GM19025 (cell line): ENCODE data around the gene RANBP3.
"Not testable (repeated sequence)": the region's sequence is repeated elsewhere in the genome, so short reads cannot be mapped to it uniquely, and the experiment has no call there.

ENCODE experiments used
- ATAC-seq: cut with Tn5 transposase; IDR thresholded peaks from one replicate; pipeline ENCODE4 v1.9.1; 2021; ENCODE audit warnings: mild to moderate bottlenecking, low read depth, moderate library complexity; ENCODE audit not compliant: unreplicated experiment

RANBP3 gene

GRCh38 chr19:5989388-5990074 is 11.6 kb upstream of the RANBP3 start:
- no peak for ATAC-seq

GRCh38 chr19:5988517-5989387 is 10.8 kb upstream of the RANBP3 start:
- ATAC-seq = no peak

GRCh38 chr19:5987077-5987818 is 9.3 kb upstream of the RANBP3 start:
- ATAC-seq = no peak

GRCh38 chr19:5985837-5986236 is 7.9 kb upstream of the RANBP3 start:
- ATAC-seq = not testable (repeated sequence)

- no peak for ATAC-seq
Observed at GRCh38 chr19:5985098-5985783, 7.3 kb upstream of the RANBP3 start.

GRCh38 chr19:5984600-5984999 is 6.7 kb upstream of the RANBP3 start:
- ATAC-seq = no peak

- ATAC-seq = no peak
Observed at GRCh38 chr19:5983367-5983955, 5.5 kb upstream of the RANBP3 start.

- no peak for ATAC-seq
Observed at GRCh38 chr19:5978606-5979552, 939 bp upstream of the RANBP3 start.

GRCh38 chr19:5977222-5977784 is 637 bp downstream of the RANBP3 start:
- ATAC-seq = no peak

GRCh38 chr19:5976768-5977167 is 1.2 kb downstream of the RANBP3 start:
- ATAC-seq = no peak

- no peak for ATAC-seq
Observed at GRCh38 chr19:5975388-5975728, 2.6 kb downstream of the RANBP3 start.

- ATAC-seq = no peak
Observed at GRCh38 chr19:5974721-5975387, 3.1 kb downstream of the RANBP3 start.

GRCh38 chr19:5973867-5974635 is 3.9 kb downstream of the RANBP3 start:
- no peak for ATAC-seq

GRCh38 chr19:5973376-5973775 is 4.6 kb downstream of the RANBP3 start:
- ATAC-seq = no peak

- ATAC-seq = no peak
Observed at GRCh38 chr19:5972355-5972731, 5.6 kb downstream of the RANBP3 start.

- ATAC-seq = no peak
Observed at GRCh38 chr19:5971714-5972354, 6.1 kb downstream of the RANBP3 start.

- ATAC-seq = no peak
Observed at GRCh38 chr19:5969476-5969875, 8.5 kb downstream of the RANBP3 start.
